SK-N-SH treated with all-trans-retinoic acid at 6 μM for 48 hours (cell line): Measurements from ENCODE around the gene VGLL1.

Experiments used
- ATAC-seq: fragments of 200-7000 bp; cut with Tn5 transposase; 3 replicates; pipeline ENCODE4 v1.9.1; 2020; ENCODE audit warnings: mild to moderate bottlenecking, moderate library complexity
- ARNTL ChIP-seq: fragments of 450-650 bp; formaldehyde crosslinking; IDR thresholded peaks from 2 replicates; pipeline ENCODE4 v1.5.0; 2020; ENCODE audit warnings: low read depth, mild to moderate bottlenecking, moderate library complexity, borderline replicate concordance
- CREB5 ChIP-seq: fragments of 250-450 bp; sonication (Bioruptor Pico); IDR thresholded peaks from 2 replicates; pipeline ENCODE4 v1.5.1; 2020; ENCODE audit warnings: low read depth, mild to moderate bottlenecking, moderate library complexity
- CSRNP3 ChIP-seq: fragments of 250-450 bp; sonication (Bioruptor Pico); IDR thresholded peaks from 2 replicates; pipeline ENCODE4 v1.5.1; 2021; ENCODE audit warnings: mild to moderate bottlenecking, moderate library complexity
- ESRRG ChIP-seq: fragments of 250-450 bp; sonication (Bioruptor Pico); IDR thresholded peaks from 2 replicates; pipeline ENCODE4 v1.6.1; 2021; ENCODE audit warnings: mild to moderate bottlenecking
- ISL1 ChIP-seq: fragments of 250-450 bp; sonication (Bioruptor Pico); IDR thresholded peaks from 2 replicates; pipeline ENCODE4 v2.1.2; 2022; ENCODE audit warnings: mild to moderate bottlenecking, moderate library complexity
- PATZ1 ChIP-seq: fragments of 250-450 bp; sonication (Bioruptor Pico); IDR thresholded peaks from 2 replicates; pipeline ENCODE4 v1.8.0; 2020; ENCODE audit warnings: mild to moderate bottlenecking, moderate library complexity, borderline replicate concordance
- POU6F1 ChIP-seq: fragments of 250-450 bp; sonication (Bioruptor Pico); IDR thresholded peaks from 2 replicates; pipeline ENCODE4 v1.8.0; 2021; ENCODE audit warnings: low read depth, mild to moderate bottlenecking, moderate library complexity, borderline replicate concordance
- PPARA ChIP-seq: fragments of 250-450 bp; sonication (Bioruptor Pico); IDR thresholded peaks from 2 replicates; pipeline ENCODE4 v1.5.0; 2020; ENCODE audit warnings: mild to moderate bottlenecking, borderline replicate concordance
- RARB ChIP-seq: fragments of 250-450 bp; sonication (Bioruptor Pico); IDR thresholded peaks from 2 replicates; pipeline ENCODE4 v1.8.0; 2021; ENCODE audit warnings: mild to moderate bottlenecking, moderate library complexity
- SNAI2 ChIP-seq: fragments of 250-450 bp; sonication (Bioruptor Pico); IDR thresholded peaks from 2 replicates; pipeline ENCODE4 v1.5.0; 2020; ENCODE audit warnings: mild to moderate bottlenecking, moderate library complexity
- TCF4 ChIP-seq: fragments of 250-450 bp; sonication (Bioruptor Pico); IDR thresholded peaks from 2 replicates; pipeline ENCODE4 v1.8.0; 2021; ENCODE audit warnings: mild to moderate bottlenecking, moderate library complexity, borderline replicate concordance
- TOX ChIP-seq: fragments of 250-450 bp; sonication (Bioruptor Pico); IDR thresholded peaks from 2 replicates; pipeline ENCODE4 v1.8.0; 2021; ENCODE audit warnings: mild to moderate bottlenecking, moderate library complexity, borderline replicate concordance
- TSHZ2 ChIP-seq: fragments of 250-450 bp; sonication (Bioruptor Pico); IDR thresholded peaks from 2 replicates; pipeline ENCODE4 v1.5.0; 2020; ENCODE audit warnings: mild to moderate bottlenecking, moderate library complexity
- ZC3H10 ChIP-seq: fragments of 250-450 bp; sonication (Bioruptor Pico); IDR thresholded peaks from 2 replicates; pipeline ENCODE4 v1.5.1; 2021; ENCODE audit warnings: mild to moderate bottlenecking, moderate library complexity
- ZFP3 ChIP-seq: fragments of 250-450 bp; sonication (Bioruptor Pico); IDR thresholded peaks from 2 replicates; pipeline ENCODE4 v1.5.0; 2020; ENCODE audit warnings: mild to moderate bottlenecking, moderate library complexity
- ZNF565 ChIP-seq: fragments of 450-650 bp; formaldehyde crosslinking; conservative IDR thresholded peaks from 2 replicates; pipeline ENCODE4 v1.5.0; 2020; ENCODE audit warnings: low read depth, mild to moderate bottlenecking, moderate library complexity
- ZNF70 ChIP-seq: fragments of 450-650 bp; formaldehyde crosslinking; IDR thresholded peaks from 2 replicates; pipeline ENCODE4 v1.5.0; 2020; ENCODE audit warnings: mild to moderate bottlenecking, moderate library complexity
- ZNF8 ChIP-seq: fragments of 450-650 bp; formaldehyde crosslinking; IDR thresholded peaks from 2 replicates; pipeline ENCODE4 v1.5.0; 2020; ENCODE audit warnings: mild to moderate bottlenecking, moderate library complexity

The VGLL1 gene

GRCh38 chrX:136580316-136580715, 48.3 kb downstream of the VGLL1 start:
- no peak for ATAC-seq
- no peak for TF ChIP-seq PPARA
- TF ChIP-seq PATZ1, result no peak
- no peak for TF ChIP-seq ZNF8 (CRISPR knock-in tag)
- TF ChIP-seq ZC3H10 (CRISPR knock-in tag), result no peak
- TF ChIP-seq RARB (CRISPR knock-in tag), result no peak
- TF ChIP-seq ZNF70 (CRISPR knock-in tag), result no peak
- no peak for TF ChIP-seq POU6F1 (CRISPR knock-in tag)
- no peak for TF ChIP-seq CREB5 (CRISPR knock-in tag)
- TF ChIP-seq TCF4 (CRISPR knock-in tag), result no peak
- TF ChIP-seq ZFP3 (CRISPR knock-in tag), result no peak
- TF ChIP-seq TOX (CRISPR knock-in tag), result no peak
- no peak for TF ChIP-seq CSRNP3 (CRISPR knock-in tag)
- no peak for TF ChIP-seq ARNTL (CRISPR knock-in tag)
- no peak for TF ChIP-seq TSHZ2 (CRISPR knock-in tag)
- no peak for TF ChIP-seq ZNF565 (CRISPR knock-in tag)
- TF ChIP-seq ESRRG, result no peak
- no peak for TF ChIP-seq ISL1
- no peak for TF ChIP-seq SNAI2 (CRISPR knock-in tag)

- no peak for TF ChIP-seq TSHZ2 (CRISPR knock-in tag)
- no peak for TF ChIP-seq ZNF565 (CRISPR knock-in tag)
- TF ChIP-seq CREB5 (CRISPR knock-in tag), result no peak
- TF ChIP-seq CSRNP3 (CRISPR knock-in tag), result no peak
- TF ChIP-seq ZNF8 (CRISPR knock-in tag), result no peak
- ATAC-seq, result no peak
Observed at GRCh38 chrX:136582624-136583023, 50.6 kb downstream of the VGLL1 start.
